SK-N-SH (cell line): ENCODE results near the gene DEPDC4.

Experiments used
- MEF2A ChIP-seq: IDR thresholded peaks from 2 replicates; pipeline ENCODE4 v1.4.0; 2012; ENCODE audit warnings: low read depth, borderline replicate concordance
- POLR2AphosphoS5 ChIP-seq: IDR thresholded peaks from 2 replicates; pipeline ENCODE4 v1.6.1; 2012; ENCODE audit warnings: low read depth, low read length
- TF ChIP-seq, protein P1 (sequence below): IDR thresholded peaks from 2 replicates; pipeline ENCODE4; 2012

DNA sequence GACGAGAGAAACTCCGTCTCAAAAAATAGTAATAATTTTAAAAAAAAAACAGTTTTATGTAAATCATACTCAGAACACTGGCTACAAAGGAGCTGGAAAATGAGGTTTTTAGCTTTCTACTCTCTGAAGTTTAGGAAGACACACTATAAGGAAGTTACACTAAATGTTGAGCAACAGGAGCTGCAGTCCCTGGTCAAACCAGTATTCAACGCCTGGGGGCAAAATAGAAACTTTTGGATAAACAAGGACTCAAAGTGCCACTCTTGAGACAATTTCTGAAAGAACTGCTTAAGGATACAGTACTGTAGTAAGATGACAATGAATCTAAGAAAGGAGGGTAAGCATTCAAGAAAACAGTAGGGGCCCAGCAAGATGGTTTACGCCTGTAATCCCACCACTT, 37.0 kb downstream of the DEPDC4 start:
- no peak for TF ChIP-seq POLR2AphosphoS5
- no peak for TF ChIP-seq MEF2A
- TF ChIP-seq, protein P1, sequence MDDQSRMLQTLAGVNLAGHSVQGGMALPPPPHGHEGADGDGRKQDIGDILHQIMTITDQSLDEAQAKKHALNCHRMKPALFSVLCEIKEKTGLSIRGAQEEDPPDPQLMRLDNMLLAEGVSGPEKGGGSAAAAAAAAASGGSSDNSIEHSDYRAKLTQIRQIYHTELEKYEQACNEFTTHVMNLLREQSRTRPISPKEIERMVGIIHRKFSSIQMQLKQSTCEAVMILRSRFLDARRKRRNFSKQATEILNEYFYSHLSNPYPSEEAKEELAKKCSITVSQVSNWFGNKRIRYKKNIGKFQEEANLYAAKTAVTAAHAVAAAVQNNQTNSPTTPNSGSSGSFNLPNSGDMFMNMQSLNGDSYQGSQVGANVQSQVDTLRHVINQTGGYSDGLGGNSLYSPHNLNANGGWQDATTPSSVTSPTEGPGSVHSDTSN = no peak
